Calu3 (cell line): ENCODE results near the gene CYBB. TPM values are rescaled to one million over a fixed set of nuclear protein-coding genes. Genes with fewer than 3 reads are reported as not detected.

Experiments
- BruUV-seq: library from RNA; stranded (reverse); fragments of 400-500 nt; replicated peaks from 2 replicates; lab custom pipeline; 2021; lab: Mats Ljungman, UMichigan
- CTCF ChIA-PET: fragments of 300-600 bp; sonication (Branson Sonifier 250); formaldehyde crosslinking; loops from one replicate; lab custom pipeline; 2022; ENCODE audit warnings: antibody characterized with exemption; lab: Charles Lee
- DNase-seq: peaks from one replicate; pipeline ENCODE4 v3.0.0; 2022
- H3K27ac Mint-ChIP-seq: one replicate; pipeline ENCODE4 v1.8.0; 2022; ENCODE audit warnings: mixed read lengths; ENCODE audit not compliant: unreplicated experiment
- H3K27me3 Mint-ChIP-seq: one replicate; pipeline ENCODE4 v1.8.0; 2022; ENCODE audit warnings: mixed read lengths; ENCODE audit not compliant: unreplicated experiment
- H3K36me3 Mint-ChIP-seq: one replicate; pipeline ENCODE4 v1.8.0; 2022; ENCODE audit warnings: mild to moderate bottlenecking, moderate library complexity, mixed read lengths; ENCODE audit not compliant: insufficient read depth, unreplicated experiment
- H3K4me1 Mint-ChIP-seq: one replicate; pipeline ENCODE4 v1.8.0; 2022; ENCODE audit warnings: mild to moderate bottlenecking, low read depth, mixed read lengths; ENCODE audit not compliant: unreplicated experiment
- H3K4me3 Mint-ChIP-seq: one replicate; pipeline ENCODE4 v1.8.0; 2022; ENCODE audit warnings: mild to moderate bottlenecking, low read depth, moderate library complexity, mixed read lengths; ENCODE audit not compliant: unreplicated experiment
- H3K9me3 Mint-ChIP-seq: one replicate; pipeline ENCODE4 v1.8.0; 2022; ENCODE audit warnings: low read depth, mixed read lengths; ENCODE audit not compliant: unreplicated experiment
- CTCF ChIP-seq: fragments of 200-600 bp; IDR thresholded peaks from one replicate; pipeline ENCODE4 v1.8.0; 2022; ENCODE audit warnings: antibody characterized with exemption; ENCODE audit not compliant: unreplicated experiment
- intact Hi-C: fragments of 100-400 bp; cut with micrococcal nuclease; formaldehyde crosslinking; loops from one replicate; pipeline ENCODE4 v1.10.0; 2022; ENCODE audit not compliant: unreplicated experiment
- total RNA-seq: library from RNA; stranded (reverse); gene quantifications from 2 replicates; pipeline ENCODE4 v1.2.3, GENCODE V29; 2022

Gene CYBB
- total RNA-seq, 1 experiment from 2014 or later = 1.8 TPM

- Mint-ChIP-seq H3K4me3 (no peak overlapping the region), H3K27me3 (no peaks in the 10 kb centered on the region), H3K36me3 (no peaks in the 10 kb centered on the region), H3K9me3 (no peaks in the 10 kb centered on the region), H3K27ac (no peak overlapping the region), H3K4me1 (no peaks in the 10 kb centered on the region)
- no peak for TF ChIP-seq CTCF
- intact Hi-C loops = no loop called here
- no TSS peak for BruUV-seq
- no peak for DNase-seq
- CTCF ChIA-PET = no interaction called here
These were observed 2.5 kb downstream of the CYBB start for GRCh38 chrX:37782359-37782758.

GRCh38 chrX:37783305-37783704, 3.4 kb downstream of the CYBB start:
- TF ChIP-seq CTCF = no peak
- CTCF ChIA-PET = no interaction called here
- no TSS peak for BruUV-seq
- Mint-ChIP-seq H3K4me3 (no peak overlapping the region), H3K9me3 (no peaks in the 10 kb centered on the region), H3K36me3 (no peaks in the 10 kb centered on the region), H3K4me1 (no peaks in the 10 kb centered on the region), H3K27ac (no peak overlapping the region), H3K27me3 (no peaks in the 10 kb centered on the region)
- intact Hi-C loops = no loop called here
- no peak for DNase-seq

- Mint-ChIP-seq H3K4me3 (no peak overlapping the region), H3K27ac (no peak overlapping the region), H3K27me3 (no peaks in the 10 kb centered on the region), H3K4me1 (no peaks in the 10 kb centered on the region), H3K36me3 (no peaks in the 10 kb centered on the region), H3K9me3 (no peaks in the 10 kb centered on the region)
- no peak for TF ChIP-seq CTCF
- no TSS peak for BruUV-seq
- peak; percentile 10 for DNase-seq
- CTCF ChIA-PET = no interaction called here
- intact Hi-C loops = no loop called here
These were observed 5.7 kb downstream of the CYBB start for GRCh38 chrX:37785569-37785968.

- Mint-ChIP-seq H3K9me3 (no peaks in the 10 kb centered on the region), H3K4me1 (no peaks in the 10 kb centered on the region), H3K36me3 (no peaks in the 10 kb centered on the region), H3K27me3 (no peaks in the 10 kb centered on the region), H3K4me3 (no peak overlapping the region), H3K27ac (no peak overlapping the region)
- CTCF ChIA-PET = no interaction called here
- intact Hi-C loops = no loop called here
- no TSS peak for BruUV-seq
- TF ChIP-seq CTCF = no peak
- no peak for DNase-seq
These were observed 7.0 kb downstream of the CYBB start for GRCh38 chrX:37786624-37787422.
